B cell (primary cell): ENCODE data around the gene BAZ1B. TPM values are rescaled to one million over a fixed set of nuclear protein-coding genes. Genes with fewer than 3 reads are reported as not detected.

Experiments
- ATAC-seq: fragments of 200-7000 bp; cut with Tn5 transposase; one replicate; pipeline ENCODE4 v1.10.0; 2021; ENCODE audit warnings: low read depth, mild to moderate bottlenecking, moderate number of reproducible peaks, moderate library complexity
- CTCF ChIA-PET: fragments of 350-600 bp; sonication (Branson Sonifier 250); formaldehyde crosslinking; loops from one replicate; lab custom pipeline; 2021; ENCODE audit warnings: antibody characterized with exemption, inconsistent platforms; lab: Charles Lee
- POLR2A ChIA-PET: fragments of 350-600 bp; sonication (Branson Sonifier 250); formaldehyde crosslinking; loops from one replicate; lab custom pipeline; 2021; ENCODE audit warnings: antibody characterized with exemption; lab: Charles Lee
- DNase-seq: peaks from one replicate; pipeline ENCODE4 v3.0.0; 2013
- H2AFZ ChIP-seq: 2 replicates; pipeline ENCODE4 v1.6.1; 2012; ENCODE audit warnings: mild to moderate bottlenecking, low read depth, low read length; ENCODE audit not compliant: insufficient read depth, poor library complexity, severe bottlenecking
- H3K27ac ChIP-seq, 2 donors: 1 replicate in 1 of 2; 2 replicates in 1 of 2; pipeline ENCODE4 v1.5.1; 2012 to 2013; ENCODE audit warnings: low read length in 2 of 2, mild to moderate bottlenecking in 2 of 2, moderate library complexity in 1 of 2
- H3K27me3 ChIP-seq, 4 experiments: fragments of 200-600 bp in 1 of 4; sonication (generic) in 1 of 4; replicated peaks in 1 of 4; 1 replicate in 2 of 4; 2 replicates in 2 of 4; pipeline versions ENCODE4 v1.6.1 to v1.7.0; 2013 to 2016; ENCODE audit warnings: low read length in 3 of 4, mild to moderate bottlenecking in 2 of 4, mixed read lengths in 1 of 4, moderate library complexity in 1 of 4; ENCODE audit not compliant: insufficient read depth in 4 of 4, control insufficient read depth in 3 of 4; ENCODE audit errors: control extremely low read depth in 1 of 4
- H3K36me3 ChIP-seq, 2 experiments: replicated peaks in 1 of 2; 1 replicate in 1 of 2; 2 replicates in 1 of 2; pipeline versions ENCODE4 v1.6.1 to v1.7.1; 2013; ENCODE audit warnings: low read length in 1 of 2; ENCODE audit not compliant: insufficient read depth in 2 of 2, control insufficient read depth in 1 of 2; ENCODE audit errors: control extremely low read depth in 1 of 2, extremely low read depth in 1 of 2
- H3K4me1 ChIP-seq, 2 donors: fragments of 200-600 bp in 1 of 2; sonication (generic) in 1 of 2; 1 replicate in 1 of 2; 2 replicates in 1 of 2; pipeline versions ENCODE4 v1.5.1 to v1.6.1; 2013 to 2017; ENCODE audit warnings: low read length in 2 of 2; ENCODE audit not compliant: control insufficient read depth in 2 of 2, insufficient read depth in 2 of 2
- H3K4me2 ChIP-seq: replicated peaks from 2 replicates; pipeline ENCODE3; 2012; ENCODE audit warnings: mild to moderate bottlenecking, low read depth, low read length; ENCODE audit not compliant: poor library complexity, severe bottlenecking
- H3K4me3 ChIP-seq, 5 experiments: fragments of 200-600 bp in 1 of 5; sonication (generic) in 1 of 5; 1 replicate in 3 of 5; 2 replicates in 2 of 5; pipeline versions ENCODE4 v1.5.1 to v1.7.0; 2011 to 2016; ENCODE audit warnings: low read length in 4 of 5, mild to moderate bottlenecking in 4 of 5, low read depth in 2 of 5, control low read depth in 1 of 5, moderate library complexity in 1 of 5; ENCODE audit not compliant: insufficient read depth in 1 of 5; ENCODE audit errors: control extremely low read depth in 1 of 5, extremely low read depth in 1 of 5
- H3K79me2 ChIP-seq: fragments of 200-600 bp; sonication (generic); one replicate; pipeline ENCODE4 v1.6.0; 2016; ENCODE audit warnings: low read length; ENCODE audit not compliant: control insufficient read depth, insufficient read depth
- H3K9ac ChIP-seq: fragments of 200-600 bp; sonication (generic); 2 replicates; pipeline ENCODE4 v1.6.1; 2017; ENCODE audit warnings: mild to moderate bottlenecking, low read length, moderate library complexity
- H3K9me3 ChIP-seq, 3 donors: one replicate each; pipeline versions ENCODE4 v1.6.1 to v1.7.1; 2013; ENCODE audit warnings: low read length in 2 of 3; ENCODE audit not compliant: control insufficient read depth in 2 of 3, insufficient read depth in 1 of 3; ENCODE audit errors: control extremely low read depth in 1 of 3
- H4K20me1 ChIP-seq: 2 replicates; pipeline ENCODE4 v1.6.0; 2012; ENCODE audit warnings: mild to moderate bottlenecking, low read length; ENCODE audit not compliant: insufficient read depth, control insufficient read depth, poor library complexity, severe bottlenecking
- H3K27ac Mint-ChIP-seq: one replicate; pipeline ENCODE4 v1.8.0; 2021; ENCODE audit warnings: mixed read lengths
- H3K27me3 Mint-ChIP-seq: one replicate; pipeline ENCODE4 v1.8.0; 2021; ENCODE audit warnings: mixed read lengths
- H3K4me1 Mint-ChIP-seq: one replicate; pipeline ENCODE4 v1.8.0; 2021; ENCODE audit warnings: mixed read lengths
- H3K4me3 Mint-ChIP-seq: one replicate; pipeline ENCODE4 v1.8.0; 2021; ENCODE audit warnings: mixed read lengths
- H3K9me3 Mint-ChIP-seq: one replicate; pipeline ENCODE4 v1.8.0; 2022; ENCODE audit warnings: mixed read lengths; ENCODE audit not compliant: insufficient read depth
- EZH2 ChIP-seq: IDR thresholded peaks from 2 replicates; pipeline ENCODE4 v1.6.1; 2012; ENCODE audit warnings: borderline replicate concordance, low read depth, mild to moderate bottlenecking, moderate library complexity, low read length; ENCODE audit not compliant: insufficient read depth, poor library complexity, severe bottlenecking
- WGBS: methylation state at CpG from one replicate; pipeline ENCODE4 v1.1.5; 2013; ENCODE audit warnings: missing lambda C conversion rate; ENCODE audit not compliant: insufficient coverage; 5-methylcytosine and 5-hydroxymethylcytosine counted together
- intact Hi-C: fragments of 100-400 bp; cut with micrococcal nuclease; formaldehyde crosslinking; loops from one replicate; pipeline ENCODE4 v1.10.0; 2022
- polyA plus RNA-seq: library from polyadenylated mRNA; depleted of rRNA; stranded (reverse); fragments of >200 nt; gene quantifications from 2 replicates; pipeline ENCODE4 v1.2.3, GENCODE V29; 2012
- total RNA-seq, 2 donors: library from RNA; stranded (reverse); fragments of 120-200 nt in 1 of 2; gene quantifications; 1 replicate in 1 of 2; 2 replicates in 1 of 2; pipeline versions ENCODE4 v1.2.3 to v1.2.4, GENCODE V29; 2013 to 2022
- TF ChIP-seq, protein P1 (sequence below): fragments of 200-600 bp; IDR thresholded peaks from one replicate; pipeline ENCODE4 v1.8.0; 2022; ENCODE audit warnings: antibody characterized with exemption, mild to moderate bottlenecking

BAZ1B gene
- total and polyA plus RNA-seq, 2 donors (not counting 1 experiment from before 2014, with no cell fraction given) = 17.2 to 68.1 TPM

DNA sequence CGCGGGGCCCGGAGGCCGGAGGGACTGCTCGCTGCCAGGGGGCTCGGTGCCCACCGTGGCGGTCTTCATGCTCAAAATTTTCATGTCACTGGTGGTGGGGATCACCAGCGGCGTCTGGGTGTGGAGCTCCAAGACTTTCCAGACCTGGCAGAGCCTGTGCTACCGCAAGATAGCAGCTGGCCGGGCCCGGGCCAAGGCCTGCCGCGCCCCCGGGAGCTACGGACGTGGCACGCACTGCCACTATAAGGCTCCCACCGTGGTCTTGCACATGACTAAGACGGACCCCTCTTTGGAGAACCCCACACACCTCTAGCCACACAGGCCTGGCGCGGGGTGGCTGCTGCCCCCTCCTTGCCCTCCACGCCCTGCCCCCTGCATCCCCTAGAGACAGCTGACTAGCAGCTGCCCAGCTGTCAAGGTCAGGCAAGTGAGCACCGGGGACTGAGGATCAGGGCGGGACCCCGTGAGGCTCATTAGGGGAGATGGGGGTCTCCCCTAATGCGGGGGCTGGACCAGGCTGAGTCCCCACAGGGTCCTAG lies 86.6 kb downstream of the BAZ1B start:
- peaks cover 0 to 21% (median 3%) of the 10 kb centered on the region in 3 donors for H3K9me3 ChIP-seq
- no peaks in the 10 kb centered on the region for H4K20me1 ChIP-seq
- peaks cover 5% of the 10 kb centered on the region for H3K27me3 Mint-ChIP-seq
- CTCF ChIA-PET = interaction anchor here (0.9 kb wide), 1 partner anchor 16 kb away, joined by 3 read pairs; no protein-coding TSS in a partner anchor
- WGBS = 93% methylated on average over 24 of the region's 28 CpGs
- H3K4me1 ChIP-seq = peaks cover 0 to 9% of the 10 kb centered on the region in 2 donors
- peaks cover 0 to 2% (median 0%) of the 10 kb centered on the region in 4 experiments for H3K27me3 ChIP-seq
- peaks cover 8% of the 10 kb centered on the region for H3K4me1 Mint-ChIP-seq
- H3K36me3 ChIP-seq = peaks cover 0 to 7% of the 10 kb centered on the region in 2 experiments
- no peak overlapping the region for H2AFZ ChIP-seq
- H3K9ac ChIP-seq = no peak overlapping the region
- intact Hi-C loops = no loop called here
- H3K79me2 ChIP-seq = no peaks in the 10 kb centered on the region
- TF ChIP-seq, protein P1, sequence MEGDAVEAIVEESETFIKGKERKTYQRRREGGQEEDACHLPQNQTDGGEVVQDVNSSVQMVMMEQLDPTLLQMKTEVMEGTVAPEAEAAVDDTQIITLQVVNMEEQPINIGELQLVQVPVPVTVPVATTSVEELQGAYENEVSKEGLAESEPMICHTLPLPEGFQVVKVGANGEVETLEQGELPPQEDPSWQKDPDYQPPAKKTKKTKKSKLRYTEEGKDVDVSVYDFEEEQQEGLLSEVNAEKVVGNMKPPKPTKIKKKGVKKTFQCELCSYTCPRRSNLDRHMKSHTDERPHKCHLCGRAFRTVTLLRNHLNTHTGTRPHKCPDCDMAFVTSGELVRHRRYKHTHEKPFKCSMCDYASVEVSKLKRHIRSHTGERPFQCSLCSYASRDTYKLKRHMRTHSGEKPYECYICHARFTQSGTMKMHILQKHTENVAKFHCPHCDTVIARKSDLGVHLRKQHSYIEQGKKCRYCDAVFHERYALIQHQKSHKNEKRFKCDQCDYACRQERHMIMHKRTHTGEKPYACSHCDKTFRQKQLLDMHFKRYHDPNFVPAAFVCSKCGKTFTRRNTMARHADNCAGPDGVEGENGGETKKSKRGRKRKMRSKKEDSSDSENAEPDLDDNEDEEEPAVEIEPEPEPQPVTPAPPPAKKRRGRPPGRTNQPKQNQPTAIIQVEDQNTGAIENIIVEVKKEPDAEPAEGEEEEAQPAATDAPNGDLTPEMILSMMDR = no peak
- no peak for TF ChIP-seq EZH2
- no peak for DNase-seq
- no peak overlapping the region for H3K4me3 ChIP-seq
- POLR2A ChIA-PET = no interaction called here
- ATAC-seq = no peak
- H3K4me3 Mint-ChIP-seq = no peak overlapping the region
- no peak overlapping the region for H3K27ac Mint-ChIP-seq
- no peak overlapping the region for H3K27ac ChIP-seq
- no peaks in the 10 kb centered on the region for H3K9me3 Mint-ChIP-seq
- H3K4me2 ChIP-seq = no peak overlapping the region

DNA sequence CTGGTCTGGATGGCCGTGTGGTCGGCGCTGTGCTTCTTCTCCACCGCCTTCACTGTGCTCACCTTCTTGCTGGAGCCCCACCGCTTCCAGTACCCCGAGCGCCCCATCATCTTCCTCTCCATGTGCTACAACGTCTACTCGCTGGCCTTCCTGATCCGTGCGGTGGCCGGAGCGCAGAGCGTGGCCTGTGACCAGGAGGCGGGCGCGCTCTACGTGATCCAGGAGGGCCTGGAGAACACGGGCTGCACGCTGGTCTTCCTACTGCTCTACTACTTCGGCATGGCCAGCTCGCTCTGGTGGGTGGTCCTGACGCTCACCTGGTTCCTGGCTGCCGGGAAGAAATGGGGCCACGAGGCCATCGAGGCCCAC lies 87.4 kb downstream of the BAZ1B start:
- Mint-ChIP-seq H3K4me1 (peaks cover 8% of the 10 kb centered on the region), H3K27me3 (peaks cover 5% of the 10 kb centered on the region), H3K27ac (no peak overlapping the region), H3K4me3 (peak overlapping the region; percentile 80), H3K9me3 (no peaks in the 10 kb centered on the region)
- no peak for DNase-seq
- Histone ChIP-seq H3K4me1 (peaks cover 0 to 9% of the 10 kb centered on the region in 2 donors), H3K27ac (no peak overlapping the region), H3K79me2 (no peaks in the 10 kb centered on the region), H3K9ac (no peak overlapping the region), H3K9me3 (peaks cover 0 to 21% (median 3%) of the 10 kb centered on the region in 3 donors), H3K36me3 (peaks cover 0 to 2% of the 10 kb centered on the region in 2 experiments), H3K4me2 (no peak overlapping the region), H4K20me1 (no peaks in the 10 kb centered on the region), H2AFZ (no peak overlapping the region), H3K27me3 (peaks cover 0 to 2% (median 0%) of the 10 kb centered on the region in 4 experiments), H3K4me3 (no peak overlapping the region)
- ChIA-PET CTCF (interaction anchor here (0.9 kb wide), 1 partner anchor 17 kb away, joined by 3 read pairs; no protein-coding TSS in a partner anchor), POLR2A (no interaction called here)
- no peak for ATAC-seq
- WGBS = 97% methylated on average over 26 of the region's 26 CpGs
- no peak for TF ChIP-seq EZH2
- TF ChIP-seq, protein P1 = no peak
- intact Hi-C loops = no loop called here
